Skeletal muscle tissue (tissue), 4 donors: ENCODE data around the gene MYBPC1. TPM values are rescaled to one million over a fixed set of nuclear protein-coding genes. Genes with fewer than 3 reads are reported as not detected.
"Not testable (repeated sequence)": the region's sequence is repeated elsewhere in the genome, so short reads cannot be mapped to it uniquely, and the experiment has no call there.

Source experiments
- H3K27ac ChIP-seq: one replicate; pipeline ENCODE4 v1.7.0; 2013; ENCODE audit warnings: mild to moderate bottlenecking, low read depth, low read length, inconsistent platforms
- H3K27me3 ChIP-seq, 3 donors: one replicate each; pipeline ENCODE4 v1.7.0; 2013; ENCODE audit warnings: low read length in 3 of 3; ENCODE audit not compliant: control insufficient read depth in 3 of 3, insufficient read depth in 3 of 3
- H3K36me3 ChIP-seq, 3 donors: one replicate each; pipeline ENCODE4 v1.7.0; 2013; ENCODE audit warnings: low read length in 3 of 3; ENCODE audit not compliant: control insufficient read depth in 3 of 3, insufficient read depth in 3 of 3
- H3K4me1 ChIP-seq, 3 donors: one replicate each; pipeline ENCODE4 v1.7.0; 2013; ENCODE audit warnings: low read length in 3 of 3, mild to moderate bottlenecking in 3 of 3; ENCODE audit not compliant: control insufficient read depth in 3 of 3, insufficient read depth in 3 of 3
- H3K4me3 ChIP-seq, 3 donors: one replicate each; pipeline ENCODE4 v1.7.0; 2013; ENCODE audit warnings: low read length in 3 of 3
- H3K9ac ChIP-seq, 3 donors: one replicate each; pipeline ENCODE4 v1.7.0; 2013; ENCODE audit warnings: low read length in 3 of 3, mild to moderate bottlenecking in 3 of 3, moderate library complexity in 2 of 3, low read depth in 1 of 3
- H3K9me3 ChIP-seq, 3 donors: one replicate each; pipeline ENCODE4 v1.7.0; 2013; ENCODE audit warnings: low read length in 3 of 3; ENCODE audit not compliant: control insufficient read depth in 3 of 3
- total RNA-seq: library from RNA; depleted of rRNA; stranded (reverse); fragments of >200 nt; gene quantifications from one replicate; pipeline ENCODE4 v1.2.3, GENCODE V29; 2014
- donor health status: Osteomylitis.

The MYBPC1 gene
- total RNA-seq, 1 donor from 2014 or later: 2,201 TPM

- peaks cover 11 to 13% (median 12%) of the 10 kb centered on the region in 3 donors for H3K4me1 ChIP-seq
- H3K27ac ChIP-seq: no peak overlapping the region
- H3K27me3 ChIP-seq: no peaks in the 10 kb centered on the region
These were observed 120.2 kb downstream of the MYBPC1 start for GRCh38 chr12:101714877-101715444.

GRCh38 chr12:101719566-101719965, 124.8 kb downstream of the MYBPC1 start:
- peaks cover 0 to 11% (median 5%) of the 10 kb centered on the region in 3 donors for H3K36me3 ChIP-seq
- no peak overlapping the region for H3K9ac ChIP-seq
- H3K9me3 ChIP-seq: no peaks in the 10 kb centered on the region
- H3K27me3 ChIP-seq: no peaks in the 10 kb centered on the region
- no peak overlapping the region for H3K4me3 ChIP-seq
- H3K27ac ChIP-seq: no peak overlapping the region
- peaks cover 0 to 3% (median 0%) of the 10 kb centered on the region in 3 donors for H3K4me1 ChIP-seq

More at GRCh38 chr12:101714877-101715444, 120.2 kb downstream of the MYBPC1 start:
- H3K9ac ChIP-seq: peak overlapping the region in 1 of 3 donors; percentile 8
- H3K9me3 ChIP-seq: no peaks in the 10 kb centered on the region
- no peak overlapping the region for H3K4me3 ChIP-seq
- no peaks in the 10 kb centered on the region for H3K36me3 ChIP-seq

- peaks cover 0 to under 1% (median 0%) of the 10 kb centered on the region in 3 donors for H3K4me1 ChIP-seq
- H3K36me3 ChIP-seq: peaks cover 0 to 13% (median 5%) of the 10 kb centered on the region in 3 donors
- no peaks in the 10 kb centered on the region for H3K9me3 ChIP-seq
- no peaks in the 10 kb centered on the region for H3K27me3 ChIP-seq
- H3K27ac ChIP-seq: no peak overlapping the region
- H3K4me3 ChIP-seq: no peak overlapping the region
- H3K9ac ChIP-seq: no peak overlapping the region
These were observed 125.3 kb downstream of the MYBPC1 start for GRCh38 chr12:101720118-101720517.

- Histone ChIP-seq H3K27ac (no peak overlapping the region), H3K27me3 (no peaks in the 10 kb centered on the region), H3K9me3 (no peaks in the 10 kb centered on the region), H3K4me1 (no peaks in the 10 kb centered on the region), H3K9ac (no peak overlapping the region), H3K36me3 (peaks cover 4 to 23% (median 16%) of the 10 kb centered on the region in 3 donors), H3K4me3 (no peak overlapping the region)
These were observed 127.6 kb downstream of the MYBPC1 start for GRCh38 chr12:101722392-101722791.

- Histone ChIP-seq H3K27ac (no peak overlapping the region), H3K9me3 (no peaks in the 10 kb centered on the region), H3K27me3 (no peaks in the 10 kb centered on the region), H3K36me3 (peaks cover 4 to 29% (median 21%) of the 10 kb centered on the region in 3 donors), H3K9ac (no peak overlapping the region), H3K4me3 (no peak overlapping the region), H3K4me1 (no peaks in the 10 kb centered on the region)
These were observed 132.3 kb downstream of the MYBPC1 start for GRCh38 chr12:101727098-101727497.

- Histone ChIP-seq H3K4me3 (no peak overlapping the region), H3K4me1 (no peaks in the 10 kb centered on the region), H3K27me3 (no peaks in the 10 kb centered on the region), H3K36me3 (peaks cover 4 to 26% (median 18%) of the 10 kb centered on the region in 3 donors), H3K27ac (no peak overlapping the region), H3K9ac (no peak overlapping the region), H3K9me3 (no peaks in the 10 kb centered on the region)
These were observed 135.1 kb downstream of the MYBPC1 start for GRCh38 chr12:101729842-101730241.

- Histone ChIP-seq H3K36me3 (peaks cover 0 to 15% (median 7%) of the 10 kb centered on the region in 3 donors), H3K27ac (no peak overlapping the region), H3K27me3 (no peaks in the 10 kb centered on the region), H3K9me3 (no peaks in the 10 kb centered on the region), H3K4me1 (no peaks in the 10 kb centered on the region), H3K4me3 (no peak overlapping the region), H3K9ac (no peak overlapping the region)
These were observed 137.5 kb downstream of the MYBPC1 start for GRCh38 chr12:101732318-101732717.

- H3K4me1 ChIP-seq: no peaks in the 10 kb centered on the region
- no peak overlapping the region for H3K9ac ChIP-seq
- H3K27me3 ChIP-seq: no peaks in the 10 kb centered on the region
- H3K4me3 ChIP-seq: no peak overlapping the region
- H3K9me3 ChIP-seq: no peaks in the 10 kb centered on the region
- H3K36me3 ChIP-seq: peaks cover 0 to 15% (median 7%) of the 10 kb centered on the region in 3 donors
- no peak overlapping the region for H3K27ac ChIP-seq
These were observed 138.4 kb downstream of the MYBPC1 start for GRCh38 chr12:101733166-101733565.

- H3K36me3 ChIP-seq: peaks cover 4 to 17% (median 11%) of the 10 kb centered on the region in 3 donors
- H3K4me1 ChIP-seq, H3K9ac ChIP-seq, H3K27me3 ChIP-seq, H3K9me3 ChIP-seq, H3K27ac ChIP-seq, H3K4me3 ChIP-seq: not testable (repeated sequence)
These were observed 139.7 kb downstream of the MYBPC1 start for GRCh38 chr12:101734482-101734881.
